H9 (cell line): ENCODE results near the gene TRIB2. TPM values are rescaled to one million over a fixed set of nuclear protein-coding genes. Genes with fewer than 3 reads are reported as not detected.
A peak's percentile ranks its signal among the peaks of the same experiment; 100 is the strongest.

Experiments used
- DNase-seq: peaks from one replicate; pipeline ENCODE4 v3.0.0-alpha.2; 2017
- H2AFZ ChIP-seq: one replicate; pipeline ENCODE4 v1.6.1; 2013; ENCODE audit warnings: mild to moderate bottlenecking, low read length, control low read depth, moderate library complexity
- H2AK5ac ChIP-seq: 2 replicates; pipeline ENCODE4 v1.6.1; 2013; ENCODE audit warnings: low read length, control low read depth, mixed read lengths; ENCODE audit not compliant: insufficient read length
- H2BK120ac ChIP-seq: one replicate; pipeline ENCODE4 v1.6.1; 2013; ENCODE audit warnings: low read depth, mild to moderate bottlenecking, low read length, control low read depth, inconsistent platforms; ENCODE audit not compliant: poor library complexity, severe bottlenecking
- H2BK12ac ChIP-seq: 2 replicates; pipeline ENCODE4 v1.6.1; 2013; ENCODE audit warnings: low read length, control low read depth, mixed read lengths, low read depth; ENCODE audit not compliant: insufficient read length
- H2BK15ac ChIP-seq: 2 replicates; pipeline ENCODE4 v1.6.1; 2013; ENCODE audit warnings: low read depth, low read length, control low read depth
- H2BK20ac ChIP-seq: one replicate; pipeline ENCODE4 v1.6.1; 2013; ENCODE audit warnings: low read depth, mild to moderate bottlenecking, low read length, control low read depth, inconsistent platforms; ENCODE audit not compliant: poor library complexity, severe bottlenecking
- H2BK5ac ChIP-seq: 2 replicates; pipeline ENCODE4 v1.6.1; 2013; ENCODE audit warnings: low read length, control low read depth, mixed read lengths; ENCODE audit not compliant: insufficient read length
- H3K14ac ChIP-seq: 2 replicates; pipeline ENCODE4 v1.6.1; 2013; ENCODE audit warnings: low read length, control low read depth; ENCODE audit not compliant: insufficient read depth
- H3K18ac ChIP-seq: 2 replicates; pipeline ENCODE4 v1.6.1; 2013; ENCODE audit warnings: low read depth, mild to moderate bottlenecking, mixed read lengths, low read length, control low read depth; ENCODE audit not compliant: insufficient read length
- H3K23ac ChIP-seq: 2 replicates; pipeline ENCODE4 v1.6.1; 2013; ENCODE audit warnings: low read length, control low read depth, mixed read lengths, low read depth; ENCODE audit not compliant: insufficient read length
- H3K23me2 ChIP-seq: 2 replicates; pipeline ENCODE4 v1.6.1; 2013; ENCODE audit warnings: low read depth, mild to moderate bottlenecking, mixed read lengths, low read length, control low read depth; ENCODE audit not compliant: insufficient read length, poor library complexity, severe bottlenecking
- H3K27ac ChIP-seq: 2 replicates; pipeline ENCODE4 v1.5.1; 2013; ENCODE audit warnings: low read length, control low read depth, mixed read lengths, low read depth; ENCODE audit not compliant: insufficient read length
- H3K27me3 ChIP-seq: 2 replicates; pipeline ENCODE4 v1.6.1; 2013; ENCODE audit warnings: low read length, control low read depth, inconsistent platforms; ENCODE audit not compliant: insufficient read depth
- H3K4ac ChIP-seq: 2 replicates; pipeline ENCODE4 v1.6.1; 2013; ENCODE audit warnings: low read depth, mild to moderate bottlenecking, control low read depth, inconsistent platforms, low read length, moderate library complexity
- H3K4me1 ChIP-seq: 2 replicates; pipeline ENCODE4 v1.6.1; 2013; ENCODE audit warnings: low read length, control low read depth, inconsistent platforms; ENCODE audit not compliant: insufficient read depth
- H3K4me2 ChIP-seq: 2 replicates; pipeline ENCODE4 v1.6.1; 2013; ENCODE audit warnings: low read length, control low read depth, mixed read lengths; ENCODE audit not compliant: insufficient read length, insufficient read depth
- H3K56ac ChIP-seq: 2 replicates; pipeline ENCODE4 v1.6.1; 2013; ENCODE audit warnings: low read depth, mild to moderate bottlenecking, mixed read lengths, low read length, control low read depth; ENCODE audit not compliant: insufficient read length
- H3K79me1 ChIP-seq: 2 replicates; pipeline ENCODE4 v1.6.1; 2013; ENCODE audit warnings: low read depth, mild to moderate bottlenecking, moderate library complexity, low read length, control low read depth, inconsistent platforms; ENCODE audit not compliant: insufficient read depth, poor library complexity, severe bottlenecking
- H3K79me2 ChIP-seq: 2 replicates; pipeline ENCODE4 v1.6.1; 2013; ENCODE audit warnings: low read length, control low read depth, inconsistent platforms; ENCODE audit not compliant: insufficient read depth
- H3K9ac ChIP-seq: 2 replicates; pipeline ENCODE4 v1.6.1; 2013; ENCODE audit warnings: low read length, control low read depth, mixed read lengths; ENCODE audit not compliant: insufficient read length; ENCODE audit errors: extremely low read depth
- H3K9me3 ChIP-seq: one replicate; pipeline ENCODE4 v1.6.1; 2013; ENCODE audit warnings: low read depth, low read length, inconsistent platforms; ENCODE audit not compliant: control insufficient read depth
- H3T11ph ChIP-seq: one replicate; pipeline ENCODE4 v1.6.1; 2013; ENCODE audit warnings: mild to moderate bottlenecking, low read length, control low read depth, inconsistent platforms
- H4K20me1 ChIP-seq: one replicate; pipeline ENCODE4 v1.6.1; 2013; ENCODE audit not compliant: control insufficient read depth, insufficient read length, insufficient read depth
- H4K5ac ChIP-seq: 2 replicates; pipeline ENCODE4 v1.6.1; 2013; ENCODE audit warnings: low read depth, mild to moderate bottlenecking, mixed read lengths, low read length, control low read depth; ENCODE audit not compliant: insufficient read length
- H4K8ac ChIP-seq: replicated peaks from 2 replicates; pipeline ENCODE4 v1.6.1; 2013; ENCODE audit warnings: low read length, control low read depth, mixed read lengths, low read depth; ENCODE audit not compliant: insufficient read length
- H4K91ac ChIP-seq: 2 replicates; pipeline ENCODE4 v1.6.1; 2013; ENCODE audit warnings: low read depth, mild to moderate bottlenecking, moderate library complexity, mixed read lengths, low read length, control low read depth; ENCODE audit not compliant: insufficient read length
- H3K27ac Mint-ChIP-seq, 3 experiments: 2 replicates in 2 of 3; 3 replicates in 1 of 3; pipeline ENCODE4 v1.8.0; 2020 to 2021; ENCODE audit warnings: mixed read lengths in 3 of 3, mild to moderate bottlenecking in 1 of 3, moderate library complexity in 1 of 3
- H3K27me3 Mint-ChIP-seq: 2 replicates; pipeline ENCODE4 v1.8.0; 2021; ENCODE audit warnings: low read depth, mild to moderate bottlenecking, moderate library complexity, mixed read lengths
- H3K36me3 Mint-ChIP-seq, 3 experiments: 2 replicates in 2 of 3; 3 replicates in 1 of 3; pipeline ENCODE4 v1.8.0; 2020 to 2021; ENCODE audit warnings: low read depth in 3 of 3, mixed read lengths in 3 of 3; ENCODE audit not compliant: insufficient read depth in 1 of 3
- H3K4me1 Mint-ChIP-seq, 2 experiments: 2 replicates each; pipeline ENCODE4 v1.8.0; 2020; ENCODE audit warnings: mixed read lengths in 2 of 2
- H3K4me3 Mint-ChIP-seq, 2 experiments: 2 replicates in 1 of 2; 3 replicates in 1 of 2; pipeline ENCODE4 v1.8.0; 2020 to 2021; ENCODE audit warnings: mild to moderate bottlenecking in 2 of 2, mixed read lengths in 2 of 2, moderate library complexity in 1 of 2
- H3K9me3 Mint-ChIP-seq, 2 experiments: 2 replicates in 1 of 2; 3 replicates in 1 of 2; pipeline ENCODE4 v1.8.0; 2020; ENCODE audit warnings: mild to moderate bottlenecking in 2 of 2, mixed read lengths in 2 of 2, moderate library complexity in 1 of 2
- CTCF ChIP-seq: fragments of 200-600 bp; sonication (generic); conservative IDR thresholded peaks from 3 replicates; pipeline ENCODE4 v1.8.0; 2021; ENCODE audit warnings: antibody characterized with exemption, mild to moderate bottlenecking
- WGBS: extraction: QIAGEN DNeasy Blood & Tissue Kit; methylation state at CpG from one replicate; pipeline ENCODE4 v1.1.7; 2013; ENCODE audit warnings: missing lambda C conversion rate, low lambda C conversion rate, mixed read lengths; ENCODE audit not compliant: insufficient read length; ENCODE audit errors: extremely low coverage; 5-methylcytosine and 5-hydroxymethylcytosine counted together
- total RNA-seq: library from RNA; stranded (reverse); gene quantifications from 2 replicates; pipeline ENCODE4 v1.2.1, GENCODE V29; 2021

The TRIB2 gene
- total RNA-seq, 1 experiment from 2014 or later = 41.9 TPM

DNA sequence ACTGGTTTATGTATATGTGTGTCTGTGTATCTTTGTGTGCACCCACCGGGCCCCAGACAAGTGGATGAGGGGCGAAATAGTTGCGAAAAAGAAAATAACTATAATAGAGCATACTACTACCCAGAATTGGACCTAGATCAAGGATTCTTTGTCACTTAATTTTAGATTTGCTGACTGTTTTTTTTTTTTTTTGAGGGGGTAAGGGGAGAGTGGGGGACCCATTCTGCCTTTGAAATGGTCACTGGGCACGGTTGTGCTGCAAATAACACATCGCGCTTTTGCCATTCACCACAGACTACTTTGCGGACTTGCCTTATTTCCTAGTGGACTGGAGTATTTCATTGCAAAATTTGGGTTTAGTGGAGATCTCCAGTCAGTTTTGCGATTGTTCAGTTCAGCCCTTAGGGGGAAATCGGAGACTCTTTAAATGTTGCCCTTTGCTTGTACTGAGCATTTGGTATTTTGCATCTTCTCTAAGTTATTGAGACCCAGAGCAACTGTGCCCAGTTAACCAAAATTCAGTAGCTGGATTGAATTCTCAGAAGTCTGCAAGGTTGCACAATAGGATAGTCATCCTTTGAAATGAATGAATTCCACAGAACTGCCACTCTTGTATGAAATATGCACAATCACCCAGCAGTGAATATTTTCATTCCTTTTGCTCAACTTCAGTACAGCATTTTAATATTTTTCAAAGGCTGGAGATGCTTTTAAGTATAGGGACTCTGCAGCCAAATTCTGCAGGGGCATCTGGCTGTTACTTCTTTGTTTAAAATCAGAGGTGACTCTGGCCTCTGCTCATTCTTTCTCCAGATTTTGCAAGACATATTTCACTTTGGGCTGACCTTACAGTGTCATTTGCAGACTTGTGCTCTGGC is 2.9 kb downstream of the TRIB2 start:
- Histone ChIP-seq H4K8ac (no peak overlapping the region), H3K4me1 (peaks cover 9% of the 10 kb centered on the region), H2AFZ (no peak overlapping the region), H2BK12ac (no peak overlapping the region), H3K4me2 (peak overlapping the region; percentile 93), H2BK20ac (no peak overlapping the region), H3K9ac (peak overlapping the region; percentile 89), H4K5ac (no peak overlapping the region), H3K23me2 (peaks cover 25% of the 10 kb centered on the region), H3K23ac (no peak overlapping the region), H3K4ac (no peak overlapping the region), H3K14ac (no peak overlapping the region; the same call in 1 of the 2 replicates), H3K27ac (no peak overlapping the region), H3T11ph (no peak overlapping the region), H2BK5ac (no peak overlapping the region), H3K18ac (no peak overlapping the region), H2BK15ac (no peak overlapping the region), H4K91ac (no peak overlapping the region), H3K79me2 (peaks cover 55% of the 10 kb centered on the region; the same call in 1 of the 2 replicates), H3K9me3 (no peaks in the 10 kb centered on the region), H3K27me3 (no peaks in the 10 kb centered on the region), H3K56ac (no peak overlapping the region), H2AK5ac (no peak overlapping the region), H4K20me1 (no peaks in the 10 kb centered on the region), H3K79me1 (peaks cover 3% of the 10 kb centered on the region), H2BK120ac (no peak overlapping the region)
- Mint-ChIP-seq H3K27ac (peak overlapping the region in 2 of 3 experiments; percentile 67 to 96; a peak in 4 of 7 replicates), H3K27me3 (peaks cover 4% of the 10 kb centered on the region), H3K36me3 (peaks cover 14 to 27% (median 22%) of the 10 kb centered on the region in 3 experiments), H3K9me3 (peaks cover 0 to 4% of the 10 kb centered on the region in 2 experiments; a peak in 2 of 5 replicates), H3K4me1 (peaks cover 55 to 56% of the 10 kb centered on the region in 2 experiments), H3K4me3 (peak overlapping the region; percentile 91 to 99)
- no CpG with 5 or more reads among the region's 9 CpGs for WGBS
- DNase-seq = no peak
- TF ChIP-seq CTCF = no peak; the same call in 2 of the 3 replicates
